ENCODE results near the gene SLC39A11. TPM values are rescaled to one million over a fixed set of nuclear protein-coding genes. Genes with fewer than 3 reads are reported as not detected.

Gene SLC39A11
- polyA plus RNA-seq, 3 donors: 16.6 to 27.9 (median 26.6) TPM

DNA sequence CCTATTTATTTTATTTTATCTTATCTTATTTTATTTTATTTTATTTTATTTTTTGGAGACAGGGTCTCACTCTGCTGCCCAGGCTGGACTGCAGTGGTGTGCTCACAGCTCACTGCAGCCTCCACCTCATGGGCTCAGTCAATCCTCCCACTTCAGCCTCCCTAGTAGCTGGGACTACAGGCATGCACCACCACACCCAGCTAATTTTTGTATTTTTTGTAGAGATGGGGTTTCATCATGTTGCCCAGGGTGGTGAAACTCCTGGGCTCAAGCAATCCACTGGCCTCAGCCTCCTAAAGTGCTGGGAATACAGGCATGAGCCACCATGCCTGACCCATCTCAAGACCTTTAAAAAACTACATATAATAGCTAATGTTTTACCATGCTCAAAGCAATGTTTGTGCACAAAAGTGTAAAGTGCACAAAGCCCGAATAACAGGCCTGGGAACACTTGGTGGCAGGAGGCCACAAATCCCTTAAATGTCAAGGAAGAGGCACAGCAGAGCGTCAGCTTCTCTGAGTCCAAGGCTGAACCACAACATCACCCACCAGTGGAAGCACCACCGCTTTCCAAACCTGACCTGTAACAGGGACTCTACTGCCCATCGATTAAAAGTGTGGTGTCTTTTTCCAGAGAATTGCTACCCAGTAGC is 30.6 kb upstream of the SLC39A11 start:
- Histone ChIP-seq H3K36me3 (replicated peaks in 1 of 2; ENCODE audit: control insufficient read depth in 1 of 2, insufficient read depth in 2 of 2, low read length in 2 of 2) (no peaks in the 10 kb centered on the region), H3K79me2 (ENCODE audit: insufficient read depth, low read length) (no peaks in the 10 kb centered on the region), H3K4me3 (replicated peaks in 1 of 3; ENCODE audit: low read depth in 2 of 3, low read length in 3 of 3) (no peak overlapping the region), H3K9me3 (replicated peaks in 1 of 2; ENCODE audit: control insufficient read depth in 1 of 2, insufficient read depth in 1 of 2, low read length in 2 of 2) (no peaks in the 10 kb centered on the region), H4K20me1 (ENCODE audit: insufficient read depth, low read length) (no peaks in the 10 kb centered on the region), H2AFZ (ENCODE audit: insufficient read depth, low read depth, low read length, poor library complexity, severe bottlenecking) (no peak overlapping the region), H3K27ac (ENCODE audit: low read depth in 1 of 2, low read length in 2 of 2) (no peak overlapping the region), H3K27me3 (ENCODE audit: control insufficient read depth in 2 of 2, insufficient read depth in 2 of 2, low read length in 2 of 2) (no peaks in the 10 kb centered on the region), H3K4me2 (replicated peaks; ENCODE audit: extremely low read depth, low read length, poor library complexity, severe bottlenecking) (no peak overlapping the region), H3K9ac (ENCODE audit: insufficient read depth, low read length, poor library complexity, severe bottlenecking) (no peak overlapping the region), H3K4me1 (ENCODE audit: control insufficient read depth in 1 of 2, insufficient read depth in 2 of 2, low read length in 2 of 2) (no peaks in the 10 kb centered on the region)
- TF ChIP-seq, protein P1, sequence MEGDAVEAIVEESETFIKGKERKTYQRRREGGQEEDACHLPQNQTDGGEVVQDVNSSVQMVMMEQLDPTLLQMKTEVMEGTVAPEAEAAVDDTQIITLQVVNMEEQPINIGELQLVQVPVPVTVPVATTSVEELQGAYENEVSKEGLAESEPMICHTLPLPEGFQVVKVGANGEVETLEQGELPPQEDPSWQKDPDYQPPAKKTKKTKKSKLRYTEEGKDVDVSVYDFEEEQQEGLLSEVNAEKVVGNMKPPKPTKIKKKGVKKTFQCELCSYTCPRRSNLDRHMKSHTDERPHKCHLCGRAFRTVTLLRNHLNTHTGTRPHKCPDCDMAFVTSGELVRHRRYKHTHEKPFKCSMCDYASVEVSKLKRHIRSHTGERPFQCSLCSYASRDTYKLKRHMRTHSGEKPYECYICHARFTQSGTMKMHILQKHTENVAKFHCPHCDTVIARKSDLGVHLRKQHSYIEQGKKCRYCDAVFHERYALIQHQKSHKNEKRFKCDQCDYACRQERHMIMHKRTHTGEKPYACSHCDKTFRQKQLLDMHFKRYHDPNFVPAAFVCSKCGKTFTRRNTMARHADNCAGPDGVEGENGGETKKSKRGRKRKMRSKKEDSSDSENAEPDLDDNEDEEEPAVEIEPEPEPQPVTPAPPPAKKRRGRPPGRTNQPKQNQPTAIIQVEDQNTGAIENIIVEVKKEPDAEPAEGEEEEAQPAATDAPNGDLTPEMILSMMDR (IDR thresholded peaks at IDR 0.05): no peak
- no peaks in the 10 kb centered on the region for H3K9me3 Mint-ChIP-seq
- no peaks in the 10 kb centered on the region for H3K36me3 Mint-ChIP-seq
- intact Hi-C loops (cut with micrococcal nuclease): no loop called here
- H3K4me3 Mint-ChIP-seq: no peak overlapping the region
- 96% methylated on average over 4 of the region's 4 CpGs for WGBS (ENCODE audit: insufficient coverage)
- peaks cover 0 to 5% (median 3%) of the 10 kb centered on the region in 3 donors for H3K27me3 Mint-ChIP-seq (ENCODE audit: low read depth in 3 of 3)
- H3K4me1 Mint-ChIP-seq: peaks cover 7% of the 10 kb centered on the region
- no peak overlapping the region for H3K27ac Mint-ChIP-seq
- DNase-seq: no peak

DNA sequence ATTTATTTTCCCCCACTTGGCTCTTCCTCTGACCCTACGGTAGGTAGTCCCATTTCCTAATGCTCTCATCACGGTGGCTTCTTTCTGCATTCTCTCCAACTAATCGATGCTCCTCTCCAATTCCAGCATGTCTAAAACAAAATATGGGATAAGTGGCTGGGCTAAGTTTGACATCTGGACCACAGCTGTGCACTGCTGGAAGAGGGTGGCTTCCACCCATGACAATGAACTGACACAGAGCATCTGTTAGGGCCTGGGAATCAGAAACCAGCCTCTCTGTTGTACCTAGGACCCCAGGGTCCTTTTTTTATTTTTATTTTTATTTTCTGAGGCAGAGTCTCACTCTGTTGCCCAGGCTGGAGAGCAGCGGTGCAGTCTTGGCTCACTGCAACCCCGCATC is 29.0 kb upstream of the SLC39A11 start:
- Histone ChIP-seq H3K9me3 (replicated peaks in 1 of 2; ENCODE audit: control insufficient read depth in 1 of 2, insufficient read depth in 1 of 2, low read length in 2 of 2) (no peaks in the 10 kb centered on the region), H4K20me1 (ENCODE audit: insufficient read depth, low read length) (no peaks in the 10 kb centered on the region), H2AFZ (ENCODE audit: insufficient read depth, low read depth, low read length, poor library complexity, severe bottlenecking) (no peak overlapping the region), H3K27ac (ENCODE audit: low read depth in 1 of 2, low read length in 2 of 2) (no peak overlapping the region), H3K36me3 (replicated peaks in 1 of 2; ENCODE audit: control insufficient read depth in 1 of 2, insufficient read depth in 2 of 2, low read length in 2 of 2) (no peaks in the 10 kb centered on the region), H3K4me2 (replicated peaks; ENCODE audit: extremely low read depth, low read length, poor library complexity, severe bottlenecking) (no peak overlapping the region), H3K4me3 (replicated peaks in 1 of 3; ENCODE audit: low read depth in 2 of 3, low read length in 3 of 3) (no peak overlapping the region), H3K4me1 (ENCODE audit: control insufficient read depth in 1 of 2, insufficient read depth in 2 of 2, low read length in 2 of 2) (no peaks in the 10 kb centered on the region), H3K9ac (ENCODE audit: insufficient read depth, low read length, poor library complexity, severe bottlenecking) (no peak overlapping the region), H3K27me3 (ENCODE audit: control insufficient read depth in 2 of 2, insufficient read depth in 2 of 2, low read length in 2 of 2) (no peaks in the 10 kb centered on the region), H3K79me2 (ENCODE audit: insufficient read depth, low read length) (no peaks in the 10 kb centered on the region)
- Mint-ChIP-seq H3K27me3 (ENCODE audit: low read depth in 3 of 3) (peaks cover 0 to 6% (median 3%) of the 10 kb centered on the region in 3 donors), H3K36me3 (no peaks in the 10 kb centered on the region), H3K9me3 (no peaks in the 10 kb centered on the region), H3K27ac (no peak overlapping the region), H3K4me3 (no peak overlapping the region), H3K4me1 (peaks cover 7% of the 10 kb centered on the region)
- 100% methylated on average over 2 of the region's 5 CpGs for WGBS (ENCODE audit: insufficient coverage)
- intact Hi-C loops (cut with micrococcal nuclease): no loop called here
- TF ChIP-seq, protein P1 (IDR thresholded peaks at IDR 0.05): no peak
- no peak for DNase-seq
